MM.1S (cell line): ENCODE data around the gene PTCD3.

Experiments used
- DNase-seq: peaks from one replicate; pipeline ENCODE4 v3.0.0-alpha.2; 2015
- H2AFZ ChIP-seq: fragments of 300-600 bp; sonication (generic); 2 replicates; pipeline ENCODE4 v1.6.0; 2016; ENCODE audit warnings: antibody characterized with exemption, low read length
- H3F3A ChIP-seq: fragments of 300-600 bp; sonication (generic); 2 replicates; pipeline ENCODE4 v1.6.1; 2016; ENCODE audit warnings: mild to moderate bottlenecking, antibody characterized with exemption, low read length, moderate library complexity, mixed read lengths; ENCODE audit not compliant: insufficient read depth
- H3K27ac ChIP-seq: fragments of 300-600 bp; sonication (generic); 2 replicates; pipeline ENCODE4 v1.5.1; 2016; ENCODE audit warnings: mild to moderate bottlenecking, low read length
- H3K27me3 ChIP-seq: fragments of 300-600 bp; sonication (generic); replicated peaks from 2 replicates; pipeline ENCODE4 v1.6.0; 2016; ENCODE audit warnings: low read length; ENCODE audit not compliant: insufficient read depth
- H3K36me3 ChIP-seq: fragments of 300-600 bp; sonication (generic); replicated peaks from 2 replicates; pipeline ENCODE4 v1.6.1; 2016; ENCODE audit warnings: mild to moderate bottlenecking, low read length, mixed read lengths; ENCODE audit not compliant: insufficient read depth
- H3K4me1 ChIP-seq: fragments of 300-600 bp; sonication (generic); 2 replicates; pipeline ENCODE4 v1.6.1; 2016; ENCODE audit warnings: low read length, mixed read lengths
- H3K4me2 ChIP-seq: fragments of 300-600 bp; sonication (generic); 2 replicates; pipeline ENCODE4 v1.6.0; 2016; ENCODE audit warnings: low read depth, low read length
- H3K4me3 ChIP-seq: fragments of 300-600 bp; sonication (generic); 2 replicates; pipeline ENCODE4 v1.5.1; 2016; ENCODE audit warnings: low read length, mixed read lengths
- H3K79me2 ChIP-seq: fragments of 300-600 bp; sonication (generic); 2 replicates; pipeline ENCODE4 v1.6.1; 2016; ENCODE audit warnings: mixed run types, low read length, mixed read lengths
- H3K9ac ChIP-seq: fragments of 300-600 bp; sonication (generic); 2 replicates; pipeline ENCODE4 v1.6.1; 2016; ENCODE audit warnings: low read length, mixed read lengths
- H3K9me2 ChIP-seq: fragments of 300-600 bp; sonication (generic); replicated peaks from 2 replicates; pipeline ENCODE4 v1.6.1; 2016; ENCODE audit warnings: mild to moderate bottlenecking, low read length, mixed read lengths; ENCODE audit not compliant: insufficient read depth
- H3K9me3 ChIP-seq: fragments of 300-600 bp; sonication (generic); replicated peaks from 2 replicates; pipeline ENCODE4 v1.6.1; 2016; ENCODE audit warnings: mild to moderate bottlenecking, low read length, mixed read lengths; ENCODE audit not compliant: insufficient read depth
- H4K20me1 ChIP-seq: fragments of 300-600 bp; sonication (generic); 2 replicates; pipeline ENCODE4 v1.6.1; 2016; ENCODE audit warnings: mild to moderate bottlenecking, low read length, moderate library complexity, mixed read lengths; ENCODE audit not compliant: insufficient read depth
- CTCF ChIP-seq: fragments of 300-600 bp; sonication (generic); IDR thresholded peaks from 2 replicates; pipeline ENCODE4 v1.5.1; 2016; ENCODE audit warnings: antibody characterized with exemption, low read length, mixed read lengths
- EZH2 ChIP-seq: fragments of 300-600 bp; sonication (generic); optimal IDR thresholded peaks from 2 replicates; pipeline ENCODE3; 2017; ENCODE audit warnings: low read depth, mild to moderate bottlenecking, antibody characterized with exemption, low read length, mixed read lengths
- EZH2phosphoT487 ChIP-seq: fragments of 300-600 bp; sonication (generic); IDR thresholded peaks from 2 replicates; pipeline ENCODE4 v1.6.1; 2018; ENCODE audit warnings: antibody characterized with exemption, low read length

PTCD3 gene

GRCh38 chr2:86105252-86105968 is 625 bp upstream of the PTCD3 start, which contains the start of gene POLR1A:
Gene POLR1A, minus strand, starts transcription at chr2:86105886. Its CDS starts 110 bp downstream, at chr2:86105776.
- H3K27ac ChIP-seq: peak within 1 kb of the TSS; percentile 76
- H3F3A ChIP-seq: peaks cover 10% of the 10 kb centered on the region
- DNase-seq: peak; percentile 93
- peaks cover 31% of the 10 kb centered on the region for H3K4me1 ChIP-seq
- H3K36me3 ChIP-seq: peaks cover 14% of the 10 kb centered on the region; the same call in 1 of the 2 replicates
- peak within 1 kb of the TSS; percentile 75 for H2AFZ ChIP-seq
- no peaks in the 10 kb centered on the region for H3K9me3 ChIP-seq
- peak within 1 kb of the TSS; percentile 89 for H3K9ac ChIP-seq
- H3K9me2 ChIP-seq: no peaks in the 10 kb centered on the region
- H3K4me3 ChIP-seq: peak within 1 kb of the TSS; percentile 97
- no peaks in the 10 kb centered on the region for H3K27me3 ChIP-seq
- peaks cover 98% of the 10 kb centered on the region for H3K79me2 ChIP-seq
- peaks cover 11% of the 10 kb centered on the region for H4K20me1 ChIP-seq
- no peak for TF ChIP-seq EZH2phosphoT487
- TF ChIP-seq CTCF: no peak
- TF ChIP-seq EZH2: no peak
- H3K4me2 ChIP-seq: peak within 1 kb of the TSS; percentile 80

- H2AFZ ChIP-seq: no peak overlapping the region
- no peak for TF ChIP-seq CTCF
- TF ChIP-seq EZH2phosphoT487: no peak
- TF ChIP-seq EZH2: no peak
- H4K20me1 ChIP-seq: peaks cover 15% of the 10 kb centered on the region
These were observed 996 bp downstream of the PTCD3 start for GRCh38 chr2:86107031-86107430.

GRCh38 chr2:86118130-86118529 is 12.1 kb downstream of the PTCD3 start:
- H2AFZ ChIP-seq: no peak overlapping the region
- peaks cover 25% of the 10 kb centered on the region for H4K20me1 ChIP-seq
- H3K36me3 ChIP-seq: peaks cover 51% of the 10 kb centered on the region
- no peaks in the 10 kb centered on the region for H3K4me1 ChIP-seq
- H3K79me2 ChIP-seq: peaks cover 82% of the 10 kb centered on the region
- no peaks in the 10 kb centered on the region for H3K9me3 ChIP-seq
- H3K4me3 ChIP-seq: no peak overlapping the region
- H3F3A ChIP-seq: peaks cover 4% of the 10 kb centered on the region; the same call in 1 of the 2 replicates
- no peak for DNase-seq
- H3K9me2 ChIP-seq: no peaks in the 10 kb centered on the region
- no peak overlapping the region for H3K4me2 ChIP-seq
- TF ChIP-seq EZH2: no peak
- no peak for TF ChIP-seq EZH2phosphoT487
- TF ChIP-seq CTCF: no peak
- H3K27ac ChIP-seq: no peak overlapping the region
- no peaks in the 10 kb centered on the region for H3K27me3 ChIP-seq
- no peak overlapping the region for H3K9ac ChIP-seq

More at GRCh38 chr2:86107031-86107430, 996 bp downstream of the PTCD3 start:
- DNase-seq: peak; percentile 75
- peaks cover 97% of the 10 kb centered on the region for H3K79me2 ChIP-seq
- H3K9me3 ChIP-seq: no peaks in the 10 kb centered on the region
- peak overlapping the region; percentile 89 for H3K9ac ChIP-seq
- H3F3A ChIP-seq: peaks cover 10% of the 10 kb centered on the region
- H3K9me2 ChIP-seq: no peaks in the 10 kb centered on the region
- peak overlapping the region; percentile 80 for H3K4me2 ChIP-seq
- H3K4me3 ChIP-seq: peak overlapping the region; percentile 97
- H3K27me3 ChIP-seq: no peaks in the 10 kb centered on the region
- peaks cover 17% of the 10 kb centered on the region; the same call in 1 of the 2 replicates for H3K36me3 ChIP-seq
- peak overlapping the region; percentile 76 for H3K27ac ChIP-seq
- H3K4me1 ChIP-seq: peaks cover 31% of the 10 kb centered on the region
